ENCODE measurements around the gene CFAP100. TPM values are rescaled to one million over a fixed set of nuclear protein-coding genes. Genes with fewer than 3 reads are reported as not detected.

CFAP100 gene
- total RNA-seq, 1 donor from 2014 or later, result not detected

GRCh38 chr3:126408099-126408498 lies 13.4 kb downstream of the CFAP100 start:
- intact Hi-C loops (cut with micrococcal nuclease), result no loop called here
- Histone ChIP-seq H3K4me1 (no peaks in the 10 kb centered on the region), H3K27ac (replicated peaks) (no peak overlapping the region), H3K27me3 (ENCODE audit: low read depth) (peaks cover 74% of the 10 kb centered on the region), H3K36me3 (no peaks in the 10 kb centered on the region), H3K9me3 (replicated peaks) (peaks cover 3% of the 10 kb centered on the region), H3K4me3 (no peak overlapping the region)
- TF ChIP-seq CTCF (IDR thresholded peaks at IDR 0.05; ENCODE audit: borderline replicate concordance), result no peak
- no peak for DNase-seq

DNA sequence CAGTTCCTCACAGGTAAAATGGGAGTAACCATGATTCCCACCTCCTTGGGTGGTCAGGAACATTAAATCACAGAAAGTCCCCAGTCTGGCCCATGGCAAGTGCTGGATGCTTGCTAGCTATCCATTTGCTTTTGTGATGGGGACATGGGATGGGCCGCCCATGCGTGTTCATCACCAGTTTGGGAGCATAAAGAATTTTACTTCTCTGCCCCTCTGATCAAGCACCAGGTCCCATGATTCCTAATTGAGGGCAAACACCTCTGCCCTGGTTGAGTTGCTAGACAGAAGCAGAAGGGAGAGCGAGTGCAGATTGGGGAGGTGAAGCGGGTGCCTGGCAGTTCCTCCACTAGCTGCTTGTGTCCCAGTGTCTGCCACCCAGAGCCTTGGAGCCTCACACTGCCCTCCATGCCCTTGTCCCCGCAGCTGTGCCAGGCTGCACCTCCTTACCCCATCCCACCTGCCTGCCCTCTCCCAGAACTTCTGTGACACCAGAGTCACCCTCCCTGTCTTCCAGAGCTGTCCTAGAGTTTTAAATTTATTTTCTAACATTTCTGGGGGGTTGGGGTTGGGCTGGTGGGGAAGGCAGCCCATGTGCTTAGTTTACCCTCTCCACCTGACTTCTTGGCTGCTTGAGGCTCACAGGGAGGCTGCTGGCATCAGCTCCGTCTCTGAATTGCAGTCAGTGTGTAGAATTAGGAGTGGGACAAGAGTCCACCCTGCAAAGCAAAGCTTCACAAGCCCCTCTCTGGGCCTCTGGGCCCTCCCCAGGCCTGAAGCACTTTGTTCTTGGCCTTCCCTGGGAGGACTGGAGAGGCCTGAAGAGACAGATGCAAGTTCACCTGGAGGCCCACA lies 18.4 kb downstream of the CFAP100 start:
- no peaks in the 10 kb centered on the region for H3K9me3 ChIP-seq (replicated peaks)
- TF ChIP-seq CTCF (IDR thresholded peaks at IDR 0.05; ENCODE audit: borderline replicate concordance), result no peak
- H3K4me1 ChIP-seq, result peaks cover 5% of the 10 kb centered on the region
- H3K36me3 ChIP-seq, result no peaks in the 10 kb centered on the region
- no peak overlapping the region for H3K4me3 ChIP-seq
- peaks cover 85% of the 10 kb centered on the region for H3K27me3 ChIP-seq (ENCODE audit: low read depth)
- intact Hi-C loops (cut with micrococcal nuclease), result no loop called here
- H3K27ac ChIP-seq (replicated peaks), result no peak overlapping the region
- DNase-seq, result no peak

DNA sequence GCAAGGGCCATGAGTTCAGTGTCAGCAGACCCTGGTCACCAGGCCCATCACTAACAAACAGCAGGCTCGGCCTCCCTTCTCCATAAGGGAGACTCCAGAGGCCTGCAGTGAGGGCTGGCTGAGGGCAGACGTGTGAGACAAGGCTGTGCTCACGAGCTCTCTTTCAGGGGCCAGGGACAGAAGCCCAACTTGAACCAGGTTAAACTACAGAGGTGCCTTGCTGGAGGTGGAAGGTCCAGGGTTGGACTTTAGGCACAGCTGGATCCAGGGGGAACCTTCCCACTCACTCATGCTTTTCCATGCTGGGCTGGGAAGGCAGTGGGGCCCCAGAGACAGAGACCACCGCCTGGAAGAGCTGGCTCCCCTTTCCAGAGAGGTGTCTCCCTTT lies 19.0 kb downstream of the CFAP100 start:
- H3K4me3 ChIP-seq, result no peak overlapping the region
- H3K9me3 ChIP-seq (replicated peaks), result no peaks in the 10 kb centered on the region
- intact Hi-C loops (cut with micrococcal nuclease), result no loop called here
- no peaks in the 10 kb centered on the region for H3K36me3 ChIP-seq
- H3K4me1 ChIP-seq, result peaks cover 5% of the 10 kb centered on the region
- H3K27ac ChIP-seq (replicated peaks), result no peak overlapping the region
- TF ChIP-seq CTCF (IDR thresholded peaks at IDR 0.05; ENCODE audit: borderline replicate concordance), result no peak
- peaks cover 89% of the 10 kb centered on the region for H3K27me3 ChIP-seq (ENCODE audit: low read depth)
- DNase-seq, result no peak

- peaks cover 85% of the 10 kb centered on the region for H3K27me3 ChIP-seq (ENCODE audit: low read depth)
- TF ChIP-seq CTCF (IDR thresholded peaks at IDR 0.05; ENCODE audit: borderline replicate concordance), result no peak
Measured at GRCh38 chr3:126414406-126414805, 19.7 kb downstream of the CFAP100 start.

GRCh38 chr3:126414961-126415660 lies 20.4 kb downstream of the CFAP100 start:
- DNase-seq, result no peak
- no peak for TF ChIP-seq CTCF (IDR thresholded peaks at IDR 0.05; ENCODE audit: borderline replicate concordance)
- Histone ChIP-seq H3K27me3 (ENCODE audit: low read depth) (peaks cover 78% of the 10 kb centered on the region), H3K27ac (replicated peaks) (no peak overlapping the region), H3K4me1 (peaks cover 5% of the 10 kb centered on the region), H3K36me3 (no peaks in the 10 kb centered on the region), H3K4me3 (no peak overlapping the region), H3K9me3 (replicated peaks) (no peaks in the 10 kb centered on the region)
- intact Hi-C loops (cut with micrococcal nuclease), result no loop called here

More at GRCh38 chr3:126414406-126414805, 19.7 kb downstream of the CFAP100 start:
- Histone ChIP-seq H3K4me1 (peaks cover 5% of the 10 kb centered on the region), H3K9me3 (replicated peaks) (no peaks in the 10 kb centered on the region), H3K27ac (replicated peaks) (no peak overlapping the region), H3K4me3 (no peak overlapping the region), H3K36me3 (no peaks in the 10 kb centered on the region)
- DNase-seq, result no peak
- intact Hi-C loops (cut with micrococcal nuclease), result no loop called here

Data from left ventricle myocardium inferior (tissue), 1 donor.